ES-I3 (cell line): Measurements from ENCODE around the gene RHBDF2.
"Not testable (repeated sequence)": the region's sequence is repeated elsewhere in the genome, so short reads cannot be mapped to it uniquely, and the experiment has no call there.

Experiments used
- H3K36me3 ChIP-seq: 2 replicates; pipeline ENCODE4 v1.6.1; 2013; ENCODE audit warnings: mild to moderate bottlenecking, low read length, control low read depth, moderate library complexity; ENCODE audit not compliant: insufficient read depth
- H3K4me1 ChIP-seq: 2 replicates; pipeline ENCODE4 v1.6.1; 2013; ENCODE audit warnings: mild to moderate bottlenecking, control low read depth, low read length; ENCODE audit not compliant: insufficient read depth
- H3K9ac ChIP-seq: 2 replicates; pipeline ENCODE4 v1.6.1; 2013; ENCODE audit warnings: low read depth, mild to moderate bottlenecking, low read length, moderate library complexity
- H3K9me3 ChIP-seq: 2 replicates; pipeline ENCODE4 v1.6.1; 2013; ENCODE audit warnings: mild to moderate bottlenecking, low read length, moderate library complexity; ENCODE audit not compliant: control insufficient read depth, insufficient read depth

The RHBDF2 gene

DNA sequence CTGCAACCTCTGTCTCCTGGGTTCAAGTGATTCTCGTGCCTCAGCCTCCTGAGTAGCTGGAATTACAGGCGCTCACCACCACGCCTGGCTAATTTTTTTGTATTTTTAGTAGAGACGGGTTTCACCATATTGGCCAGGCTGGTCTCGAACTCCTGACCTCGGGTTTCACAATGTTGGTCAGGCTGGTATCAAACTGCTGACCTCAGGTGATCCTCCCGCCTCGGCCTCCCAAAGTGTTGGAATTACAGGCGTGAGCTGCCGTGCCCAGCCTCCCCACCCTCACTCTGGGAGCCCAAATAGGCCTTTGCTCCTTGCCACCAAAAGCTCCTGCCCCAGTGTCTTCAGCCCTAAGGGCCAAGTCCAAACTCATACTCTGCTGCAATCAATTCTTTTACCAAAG, 20.5 kb upstream of the RHBDF2 start:
- H3K4me1 ChIP-seq, H3K9me3 ChIP-seq, H3K9ac ChIP-seq, H3K36me3 ChIP-seq: not testable (repeated sequence)

DNA sequence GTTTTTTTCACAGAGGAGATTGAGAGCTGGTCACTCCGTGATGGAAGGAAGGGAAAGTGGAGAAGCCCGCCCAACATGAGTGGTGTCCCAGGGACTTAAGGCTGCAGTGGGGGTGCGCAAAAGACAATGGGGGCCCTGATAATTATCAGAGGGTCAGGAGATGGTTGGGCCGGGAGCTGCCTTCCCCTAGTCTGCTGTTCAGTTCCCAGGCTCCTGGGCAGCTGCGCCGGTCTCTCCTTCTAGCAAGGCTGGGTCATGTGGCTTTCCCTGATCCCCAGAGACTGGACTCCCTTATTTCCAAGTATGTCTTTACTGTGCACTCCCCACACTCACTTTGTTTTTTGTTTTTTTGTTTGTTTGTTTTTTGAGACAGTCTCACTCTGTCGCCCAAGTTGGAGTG, 20.0 kb upstream of the RHBDF2 start:
- H3K9ac ChIP-seq = no peak overlapping the region
- no peaks in the 10 kb centered on the region for H3K36me3 ChIP-seq
- no peaks in the 10 kb centered on the region for H3K9me3 ChIP-seq
- peaks cover 6% of the 10 kb centered on the region; the same call in 1 of the 2 replicates for H3K4me1 ChIP-seq

DNA sequence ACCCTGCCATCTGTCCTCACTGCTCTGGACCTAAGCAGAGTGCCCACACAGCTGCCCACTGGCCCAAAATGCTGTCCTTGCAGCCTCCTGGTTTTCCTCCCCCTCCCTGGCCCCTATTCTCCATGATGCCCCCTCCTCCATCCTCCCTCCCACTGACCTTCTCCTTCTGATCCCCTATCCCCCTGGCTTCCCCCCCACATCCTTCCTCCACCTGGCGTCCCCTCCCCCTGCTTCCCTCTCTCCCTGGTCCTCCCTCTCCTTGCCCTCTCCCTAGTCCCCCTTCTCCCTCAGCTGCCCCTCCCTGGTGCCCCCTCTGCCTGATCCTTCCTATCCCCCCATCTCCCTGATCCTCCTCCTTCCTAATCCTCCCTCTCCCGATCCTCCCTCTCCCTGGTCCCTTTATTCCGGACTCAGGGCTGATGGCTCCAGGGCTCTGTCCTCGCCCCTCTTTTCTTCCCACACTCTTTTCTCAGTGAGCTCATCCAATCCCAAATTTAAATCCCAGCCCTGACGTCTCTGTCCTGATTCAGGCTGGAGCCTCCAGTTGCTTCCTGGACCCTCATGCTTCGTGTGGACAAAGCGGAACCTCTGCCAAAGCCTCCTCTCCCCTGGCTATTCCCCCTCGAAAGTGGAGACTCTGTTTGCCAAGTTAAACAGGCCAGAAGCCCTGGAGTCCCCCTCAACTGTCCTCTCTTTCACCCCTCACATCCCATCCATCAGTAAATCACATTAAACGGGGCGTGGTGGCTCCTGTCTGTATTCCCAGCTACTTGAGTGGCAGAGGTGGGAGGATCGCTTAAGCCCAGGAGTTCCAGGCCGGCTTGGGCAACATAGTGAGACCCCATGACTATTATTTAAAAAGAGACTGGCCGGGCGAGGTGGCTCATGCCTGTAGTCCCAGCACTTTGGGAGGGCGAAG, 18.1 kb upstream of the RHBDF2 start:
- H3K9ac ChIP-seq = no peak overlapping the region
- no peaks in the 10 kb centered on the region for H3K4me1 ChIP-seq
- no peaks in the 10 kb centered on the region for H3K36me3 ChIP-seq
- H3K9me3 ChIP-seq = no peaks in the 10 kb centered on the region

DNA sequence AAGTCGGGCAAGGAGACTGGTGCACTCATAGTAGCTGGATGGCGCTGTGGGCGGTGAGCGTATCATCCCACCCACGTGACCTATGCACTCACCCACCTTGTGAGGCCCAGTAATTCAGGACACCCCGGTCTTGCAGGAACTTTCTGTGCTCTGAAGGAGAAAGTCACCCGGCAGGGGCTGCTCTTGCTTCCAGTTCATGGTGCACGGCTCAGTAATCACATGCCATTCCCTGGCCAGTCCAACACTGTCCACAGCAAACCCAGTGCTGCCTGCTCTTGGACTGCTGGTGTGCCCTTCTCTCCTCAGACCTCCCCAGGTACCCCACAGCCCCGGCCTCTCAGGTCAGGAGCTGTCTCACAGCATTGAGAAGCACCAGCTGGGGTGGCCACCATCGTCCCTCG, 16.4 kb upstream of the RHBDF2 start:
- no peaks in the 10 kb centered on the region for H3K9me3 ChIP-seq
- no peaks in the 10 kb centered on the region for H3K36me3 ChIP-seq
- H3K9ac ChIP-seq = no peak overlapping the region
- H3K4me1 ChIP-seq = no peaks in the 10 kb centered on the region

DNA sequence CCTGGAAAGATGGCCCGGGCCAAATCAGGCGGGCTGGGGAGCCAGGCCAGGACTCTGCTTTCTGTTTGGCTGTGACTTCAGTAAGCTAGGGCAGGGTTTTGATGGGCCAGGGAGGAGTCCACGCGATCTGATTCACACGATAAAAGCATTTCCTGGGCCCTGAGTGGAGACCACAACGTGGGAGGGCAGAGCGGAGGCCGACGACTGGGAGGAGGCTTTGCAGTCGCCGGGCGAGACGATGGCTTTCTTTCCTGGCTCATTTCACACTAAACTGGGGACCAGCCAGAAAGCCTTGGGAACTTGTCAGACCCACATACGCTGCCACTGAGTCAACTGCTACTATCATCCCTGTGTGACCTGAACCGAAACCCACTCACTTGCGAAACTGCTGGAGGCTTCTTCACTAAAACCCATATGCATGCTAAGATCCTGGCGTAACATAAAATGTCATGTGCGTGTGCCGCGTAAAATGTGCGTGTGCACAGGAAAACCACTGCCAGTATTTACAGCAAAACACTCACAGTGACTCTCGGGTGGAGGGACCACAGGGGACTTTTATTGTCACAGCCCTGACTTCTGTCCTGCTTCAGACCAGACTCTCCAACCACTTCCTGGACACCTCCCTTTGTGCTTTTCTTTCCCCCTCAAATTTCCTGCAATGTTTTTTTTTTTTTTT, 14.2 kb upstream of the RHBDF2 start:
- Histone ChIP-seq H3K4me1 (no peaks in the 10 kb centered on the region; the same call in 1 of the 2 replicates), H3K9ac (no peak overlapping the region), H3K36me3 (no peaks in the 10 kb centered on the region), H3K9me3 (no peaks in the 10 kb centered on the region)

DNA sequence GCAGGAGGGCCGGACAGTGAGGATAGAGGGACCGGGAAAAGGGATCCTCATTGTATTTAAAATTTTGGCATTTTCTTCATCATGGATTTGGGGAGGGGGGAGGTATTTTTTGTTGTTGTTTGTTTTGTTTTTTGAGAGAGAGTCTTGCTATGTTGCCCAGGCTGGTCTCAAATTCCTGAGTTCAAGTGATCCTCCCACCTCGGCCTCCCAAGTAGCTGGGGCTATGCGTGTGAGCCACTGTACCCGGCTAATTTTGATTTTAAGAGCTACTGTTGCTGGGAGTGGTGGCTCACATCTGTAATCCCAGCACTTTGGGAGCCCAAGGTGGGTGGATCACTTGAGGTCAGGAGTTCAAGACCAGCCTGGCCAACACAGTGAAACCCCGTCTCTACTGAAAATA, 13.1 kb upstream of the RHBDF2 start:
- not testable (repeated sequence) for H3K9ac ChIP-seq, H3K4me1 ChIP-seq, H3K36me3 ChIP-seq, H3K9me3 ChIP-seq

DNA sequence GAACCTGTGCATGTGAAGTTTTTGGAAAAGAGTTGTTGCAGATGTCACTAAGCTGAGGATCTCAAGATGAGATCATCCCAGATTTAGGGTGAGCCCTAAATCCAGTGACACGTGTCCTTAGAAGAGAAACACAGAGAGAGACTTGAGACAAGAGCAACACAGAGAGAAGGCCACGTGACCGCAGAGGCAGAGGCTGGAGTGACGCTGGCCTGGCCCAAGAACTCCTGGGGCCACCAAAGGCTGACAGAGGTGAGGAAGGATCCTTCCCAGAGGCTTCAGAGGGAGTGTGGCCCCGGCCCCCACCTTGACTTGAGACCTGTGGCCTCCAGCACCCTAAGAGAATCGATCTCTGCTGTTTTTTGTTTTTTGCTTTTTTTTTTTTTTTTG, 12.1 kb upstream of the RHBDF2 start:
- Histone ChIP-seq H3K36me3 (no peaks in the 10 kb centered on the region), H3K9ac (no peak overlapping the region), H3K9me3 (no peaks in the 10 kb centered on the region), H3K4me1 (no peaks in the 10 kb centered on the region; the same call in 1 of the 2 replicates)

DNA sequence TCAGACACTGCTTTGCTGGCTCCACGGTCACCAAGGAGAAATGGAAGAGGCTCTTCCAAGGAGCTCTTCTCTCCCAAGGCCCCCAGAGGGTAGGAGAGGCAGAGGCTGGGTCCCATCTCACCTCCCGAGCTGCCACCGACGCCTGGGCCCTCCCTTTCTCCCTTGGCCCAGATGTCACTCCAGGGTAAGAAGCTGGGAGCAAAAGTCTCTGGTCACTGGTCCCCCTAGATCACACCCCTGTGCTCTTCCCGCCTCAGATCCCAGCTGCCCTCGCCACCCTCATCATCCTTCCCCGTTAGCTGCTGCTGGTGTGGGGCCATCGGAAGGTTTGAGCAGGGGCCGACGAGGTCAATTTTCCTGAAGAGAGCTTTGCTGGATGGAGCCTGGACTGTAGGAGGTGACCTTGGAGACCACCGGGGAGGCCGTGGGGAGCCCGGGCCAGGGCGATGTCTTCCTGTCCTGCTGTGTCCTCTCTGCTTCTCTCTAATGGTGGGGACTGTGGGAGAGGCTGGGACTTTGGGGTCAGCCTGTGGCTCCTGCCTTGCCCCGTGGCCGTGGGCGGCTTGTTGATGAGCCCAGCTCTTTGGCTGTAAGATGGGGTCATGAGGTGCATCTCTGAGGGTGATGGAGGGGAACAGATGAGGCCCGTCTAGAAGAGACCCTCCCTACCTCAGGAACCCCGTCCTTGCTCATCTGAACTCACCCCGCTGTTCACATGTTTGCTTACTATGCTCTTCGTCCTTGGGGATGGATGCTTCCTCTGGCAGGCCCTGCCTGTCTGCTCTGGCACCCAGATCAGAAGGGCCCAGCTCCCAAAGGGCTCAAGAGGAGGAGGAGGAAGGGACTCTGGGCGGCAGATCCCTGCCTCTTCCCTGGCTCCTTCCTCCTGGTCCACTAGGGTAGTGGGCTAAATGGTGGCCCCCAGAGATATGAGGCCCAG, 11.4 kb upstream of the RHBDF2 start:
- Histone ChIP-seq H3K9me3 (no peaks in the 10 kb centered on the region), H3K9ac (no peak overlapping the region), H3K36me3 (no peaks in the 10 kb centered on the region), H3K4me1 (no peaks in the 10 kb centered on the region; the same call in 1 of the 2 replicates)

DNA sequence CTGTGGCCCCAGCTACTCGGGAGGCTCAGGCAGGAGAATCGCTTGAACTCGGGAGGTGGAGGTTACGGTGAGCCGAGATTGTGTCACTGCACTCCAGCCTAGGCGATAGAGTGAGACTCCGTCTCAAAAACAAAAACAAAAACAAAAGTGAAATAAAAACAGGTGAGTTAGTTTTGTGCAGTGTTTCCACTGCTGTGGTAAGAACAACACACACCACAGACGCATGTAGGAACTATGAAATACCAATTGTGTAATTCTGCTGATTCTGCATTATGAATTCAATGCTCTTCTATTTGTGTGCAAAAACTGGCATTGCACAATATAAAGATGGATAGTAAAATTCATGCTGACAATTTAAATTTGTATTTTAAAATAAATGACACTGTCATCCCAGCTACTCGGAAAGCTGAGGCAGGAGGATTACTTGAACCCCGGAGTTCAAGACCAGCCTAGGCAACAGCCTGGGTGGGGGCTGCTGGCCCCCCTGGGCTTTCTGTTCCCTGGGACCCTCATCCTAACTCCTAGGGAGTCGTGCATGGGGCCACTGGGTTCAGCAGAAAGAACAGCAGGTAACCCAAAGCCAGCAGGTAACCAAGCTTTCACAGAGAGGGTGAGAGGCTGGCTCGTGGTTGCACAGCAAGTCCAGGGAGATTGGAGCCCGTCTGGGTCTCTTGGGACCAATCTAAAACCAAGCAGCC, 10.6 kb upstream of the RHBDF2 start:
- Histone ChIP-seq H3K36me3 (no peaks in the 10 kb centered on the region), H3K9ac (no peak overlapping the region), H3K9me3 (no peaks in the 10 kb centered on the region), H3K4me1 (no peaks in the 10 kb centered on the region; the same call in 1 of the 2 replicates)

DNA sequence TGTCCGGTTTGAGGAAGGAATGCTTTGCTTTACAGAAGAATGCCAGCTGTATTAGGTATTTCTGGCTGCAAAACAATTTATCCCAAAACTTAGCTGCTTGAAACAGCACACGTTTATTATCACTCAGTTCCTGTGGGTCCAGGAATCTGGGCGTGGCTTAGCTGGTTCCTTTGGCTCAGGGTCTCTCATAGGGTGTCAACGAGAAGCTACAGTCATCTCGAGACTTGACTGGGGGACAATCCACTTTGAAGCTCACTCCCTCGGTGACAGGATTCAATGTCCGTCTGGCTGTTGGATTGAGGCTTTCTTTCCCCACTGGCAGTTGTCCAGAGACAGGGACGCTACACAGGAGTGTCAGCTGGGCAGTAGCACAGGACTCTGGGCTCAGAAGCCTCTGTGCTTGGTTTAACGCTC, 9.6 kb upstream of the RHBDF2 start:
- Histone ChIP-seq H3K9me3 (no peaks in the 10 kb centered on the region), H3K9ac (no peak overlapping the region), H3K4me1 (no peaks in the 10 kb centered on the region; the same call in 1 of the 2 replicates), H3K36me3 (no peaks in the 10 kb centered on the region)

DNA sequence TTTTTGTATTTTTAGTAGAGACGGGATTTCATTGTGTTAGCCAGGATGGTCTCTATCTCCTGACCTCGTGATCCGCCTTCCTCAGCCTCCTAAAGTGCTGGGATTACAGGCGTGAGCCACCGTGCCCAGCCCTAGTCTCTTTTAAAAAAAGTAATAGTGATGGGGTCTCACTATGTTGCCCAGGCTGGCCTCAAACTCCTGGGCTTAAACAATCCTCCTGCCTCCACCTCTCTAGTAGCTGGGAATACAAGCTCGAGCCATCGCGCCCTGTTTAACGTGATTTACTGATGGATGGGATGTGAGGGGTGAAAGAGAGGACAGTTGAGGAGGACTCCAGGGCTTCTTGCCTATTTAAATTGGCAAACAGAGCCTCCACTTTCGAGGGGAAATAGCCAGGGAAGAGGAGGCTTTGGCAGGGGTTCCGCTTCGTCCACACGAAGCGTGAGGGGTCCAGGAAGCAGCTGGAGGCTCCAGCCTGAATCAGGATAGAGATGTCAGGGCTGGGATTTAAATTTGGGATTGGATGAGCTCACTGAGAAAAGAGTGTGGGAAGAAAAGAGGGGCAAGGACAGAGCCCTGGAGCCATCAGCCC, 7.3 kb upstream of the RHBDF2 start:
- not testable (repeated sequence) for H3K4me1 ChIP-seq, H3K9me3 ChIP-seq, H3K36me3 ChIP-seq, H3K9ac ChIP-seq

DNA sequence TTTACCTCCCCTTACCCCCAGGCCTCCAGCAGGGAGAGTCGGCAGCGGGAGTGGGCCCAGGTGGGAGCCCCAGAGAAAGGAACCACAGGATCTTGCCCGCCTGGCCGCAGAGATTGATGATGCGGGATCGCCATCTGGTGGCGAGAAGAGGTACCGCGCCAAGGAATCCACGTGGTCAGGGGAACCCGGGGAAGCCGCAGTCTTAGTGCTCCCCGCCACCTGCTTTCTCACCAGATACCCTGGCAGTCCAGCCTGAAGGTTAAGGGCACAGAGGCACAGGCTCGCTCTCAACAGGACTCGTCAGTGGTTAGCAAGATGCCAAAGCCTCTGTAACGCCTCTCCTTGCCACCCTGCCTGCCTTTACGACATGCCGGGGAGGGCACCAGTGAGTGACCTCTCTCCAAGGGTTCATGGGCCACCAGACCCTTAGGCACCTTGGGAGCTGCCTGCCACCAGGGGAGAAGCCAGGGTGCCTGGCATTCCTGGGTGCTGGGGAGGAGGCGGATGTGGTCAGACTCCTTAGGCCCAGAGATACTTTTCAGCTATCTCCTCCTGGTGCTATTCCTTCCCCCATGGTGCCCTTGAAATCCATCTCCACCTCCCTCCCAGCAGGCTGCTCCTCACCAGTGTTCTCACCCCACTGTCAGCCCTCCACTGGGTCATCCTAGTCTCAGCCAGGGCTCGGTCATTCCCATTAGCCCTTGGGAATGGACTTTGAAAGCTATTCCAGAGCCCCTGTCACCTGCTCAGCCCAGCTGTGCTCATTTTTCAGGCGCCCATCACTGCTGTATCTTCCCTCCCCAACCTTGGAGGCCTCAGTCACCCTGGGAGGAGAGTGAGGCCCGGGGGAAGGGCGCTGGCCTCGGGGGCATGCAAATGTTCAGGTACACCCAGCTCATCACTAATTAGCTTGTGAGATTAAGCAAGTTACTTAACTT, 5.5 kb upstream of the RHBDF2 start:
- H3K9me3 ChIP-seq = no peaks in the 10 kb centered on the region
- peaks cover 9% of the 10 kb centered on the region; the same call in 1 of the 2 replicates for H3K4me1 ChIP-seq
- H3K36me3 ChIP-seq = no peaks in the 10 kb centered on the region
- H3K9ac ChIP-seq = peak overlapping the region; percentile 6; the same call in 1 of the 2 replicates

DNA sequence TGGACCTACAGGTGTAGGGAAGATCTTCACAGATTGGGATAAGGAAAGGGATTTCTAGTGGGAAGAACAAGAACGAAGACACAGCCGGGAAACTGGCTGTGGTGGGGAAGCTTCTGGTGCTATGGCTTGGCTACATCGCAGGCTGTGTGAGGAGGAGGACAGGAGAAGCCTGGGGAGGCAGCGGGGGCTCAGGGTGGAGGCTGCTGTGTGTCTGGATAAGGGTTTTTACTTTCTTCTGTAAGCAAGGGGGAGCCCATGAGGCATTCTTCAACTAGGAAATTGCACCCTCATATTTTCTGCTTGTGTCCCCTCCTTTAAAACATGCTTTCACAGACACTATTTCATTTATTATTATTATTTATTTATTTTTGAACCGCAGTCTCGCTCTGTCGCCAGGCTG, 2.9 kb upstream of the RHBDF2 start:
- H3K4me1 ChIP-seq = peaks cover 22% of the 10 kb centered on the region
- no peaks in the 10 kb centered on the region for H3K36me3 ChIP-seq
- no peak overlapping the region for H3K9ac ChIP-seq
- no peaks in the 10 kb centered on the region for H3K9me3 ChIP-seq
